ENCODE data around the gene ZNF439.
"Not testable (repeated sequence)": the region's sequence is repeated elsewhere in the genome, so short reads cannot be mapped to it uniquely, and the experiment has no call there.

The ZNF439 gene

DNA sequence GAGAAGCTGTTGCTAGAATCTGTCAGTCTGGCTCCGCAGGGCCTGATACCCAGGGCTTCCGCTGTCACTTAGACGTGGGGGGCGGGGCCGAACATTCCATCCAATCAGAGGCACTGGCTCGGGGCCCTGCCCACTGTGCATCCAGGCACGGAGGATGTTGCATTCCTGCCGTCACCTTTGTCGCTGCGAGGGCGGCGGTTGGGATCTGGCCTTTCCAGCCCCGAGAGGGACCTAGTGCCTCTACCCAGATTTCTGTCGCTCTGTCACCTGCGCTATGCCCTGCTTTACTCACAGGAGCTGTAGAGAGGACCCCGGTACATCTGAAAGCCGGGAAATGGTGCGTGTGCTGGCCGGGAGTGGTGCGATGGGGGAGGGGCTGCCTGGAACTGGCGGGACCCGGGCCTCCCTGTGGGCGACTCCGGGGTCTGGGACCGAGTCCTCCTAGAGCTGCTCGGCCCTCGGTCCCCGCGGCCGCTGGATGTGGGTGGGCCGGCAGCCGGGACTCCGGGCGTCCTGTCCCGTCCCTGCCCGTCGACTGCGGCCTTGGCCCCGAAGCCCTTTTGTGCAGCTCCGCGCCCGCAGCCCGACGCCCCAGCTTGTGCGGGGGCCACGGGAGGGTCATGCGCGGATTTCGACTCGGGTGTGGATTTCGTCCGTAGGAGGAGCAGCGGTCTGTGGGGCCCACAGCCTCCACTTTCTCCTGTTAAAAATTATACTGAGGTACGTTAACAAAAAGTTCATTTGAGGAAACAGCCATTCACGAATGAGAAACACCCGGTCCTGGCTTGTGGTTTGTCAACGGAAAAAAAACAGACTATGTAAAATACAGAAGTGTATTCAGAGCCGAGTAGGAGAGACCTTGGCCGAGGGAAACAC is at the start of gene ZNF439:
Gene ZNF439, plus strand, starts transcription at position 133 of the 876 bp plus-strand sequence. Its CDS starts 142 bp downstream, at position 275.
- peak; percentile 87 for DNase-seq (ENCODE audit: low spot score)

DNA sequence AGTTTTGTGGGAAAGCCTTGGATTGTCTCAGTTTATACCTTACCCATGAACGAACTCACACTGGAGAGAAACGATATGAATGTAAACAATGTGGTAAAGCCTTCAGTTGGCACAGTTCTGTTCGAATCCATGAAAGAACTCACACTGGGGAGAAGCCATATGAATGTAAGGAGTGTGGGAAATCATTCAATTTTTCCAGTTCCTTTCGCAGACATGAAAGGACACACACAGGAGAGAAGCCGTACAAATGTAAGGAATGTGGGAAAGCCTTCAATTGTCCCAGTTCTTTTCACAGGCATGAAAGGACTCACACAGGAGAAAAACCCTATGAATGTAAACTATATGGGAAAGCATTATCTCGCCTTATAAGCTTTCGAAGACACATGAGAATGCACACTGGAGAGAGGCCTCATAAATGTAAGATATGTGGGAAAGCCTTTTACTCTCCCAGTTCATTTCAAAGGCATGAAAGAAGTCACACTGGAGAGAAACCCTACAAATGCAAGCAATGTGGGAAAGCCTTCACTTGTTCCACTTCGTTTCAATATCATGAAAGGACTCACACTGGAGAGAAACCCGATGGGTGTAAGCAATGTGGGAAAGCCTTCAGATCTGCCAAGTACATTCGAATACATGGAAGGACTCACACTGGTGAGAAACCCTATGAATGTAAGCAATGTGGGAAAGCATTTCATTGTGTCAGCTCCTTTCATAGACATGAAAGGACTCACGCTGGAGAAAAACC is 42.0 kb upstream of the ZNF439 start:
- DNase-seq (ENCODE audit: low spot score) = no peak

DNA sequence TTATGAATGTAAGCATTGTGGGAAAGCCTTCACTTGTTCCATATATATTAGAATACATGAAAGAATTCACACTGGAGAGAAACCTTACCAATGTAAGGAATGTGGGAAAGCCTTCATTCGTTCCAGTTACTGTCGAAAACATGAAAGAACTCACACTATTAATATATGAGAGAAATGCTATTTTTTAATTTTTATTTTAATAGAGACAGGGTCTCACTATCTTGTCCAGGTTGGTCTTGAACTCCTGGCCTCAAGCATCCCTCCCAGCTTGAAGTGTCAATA is 41.5 kb upstream of the ZNF439 start:
- DNase-seq (ENCODE audit: low spot score) = no peak

DNA sequence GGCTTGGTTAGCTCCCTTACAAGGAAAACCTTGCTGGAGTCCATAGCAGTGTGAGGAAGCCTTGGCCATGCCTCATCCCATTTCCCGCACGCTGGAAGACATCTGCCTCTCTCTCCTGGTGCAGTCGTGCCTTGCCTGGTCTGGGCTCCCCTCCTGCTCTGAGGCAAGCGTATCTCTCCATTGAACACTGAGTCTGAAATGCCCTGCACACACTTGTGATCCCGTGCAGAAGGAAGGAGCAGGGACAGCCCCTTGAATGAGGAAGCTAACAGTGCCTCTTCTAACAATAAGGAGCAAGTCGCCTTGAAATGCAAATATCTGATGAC is 34.9 kb upstream of the ZNF439 start:
- no peak for DNase-seq (ENCODE audit: low spot score)

DNA sequence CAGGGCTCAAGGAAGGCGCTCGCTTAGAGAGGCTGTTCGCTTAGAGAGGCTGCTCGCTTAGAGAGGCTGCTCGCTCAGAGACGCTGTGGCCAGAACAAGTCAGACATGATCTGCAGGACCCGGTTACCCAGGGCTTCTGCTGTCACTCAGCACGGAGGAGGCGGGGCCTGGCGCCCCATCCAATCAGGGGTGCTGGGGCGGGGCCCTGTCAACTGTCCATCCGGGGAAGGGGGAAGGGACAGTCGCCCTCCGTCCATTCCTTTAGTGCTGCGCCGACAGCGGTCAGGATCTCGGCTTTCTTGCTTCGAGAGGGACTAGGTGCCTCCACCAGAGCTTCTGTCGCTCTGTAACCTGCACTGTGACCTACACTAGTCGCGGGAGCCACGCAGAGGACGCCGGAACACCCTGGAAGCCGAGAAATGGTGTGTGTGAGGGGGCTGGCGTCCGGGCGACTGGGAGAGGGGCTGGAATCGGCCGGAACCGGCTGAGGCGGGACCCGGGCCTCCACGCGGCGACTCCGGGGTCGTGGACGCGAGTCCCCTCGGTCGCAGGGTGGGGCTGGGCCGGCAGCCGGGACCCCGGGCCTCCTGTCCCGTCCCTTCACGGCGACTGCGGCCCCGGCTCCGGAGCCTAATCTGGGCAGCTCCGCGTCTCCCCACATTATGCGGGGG is 34.4 kb upstream of the ZNF439 start, which contains the start of gene ZNF440:
Gene ZNF440, plus strand, starts transcription at position 245 of the 671 bp plus-strand sequence. Its CDS starts 175 bp downstream, at position 420.
- DNase-seq (ENCODE audit: low spot score) = peak; percentile 83

DNA sequence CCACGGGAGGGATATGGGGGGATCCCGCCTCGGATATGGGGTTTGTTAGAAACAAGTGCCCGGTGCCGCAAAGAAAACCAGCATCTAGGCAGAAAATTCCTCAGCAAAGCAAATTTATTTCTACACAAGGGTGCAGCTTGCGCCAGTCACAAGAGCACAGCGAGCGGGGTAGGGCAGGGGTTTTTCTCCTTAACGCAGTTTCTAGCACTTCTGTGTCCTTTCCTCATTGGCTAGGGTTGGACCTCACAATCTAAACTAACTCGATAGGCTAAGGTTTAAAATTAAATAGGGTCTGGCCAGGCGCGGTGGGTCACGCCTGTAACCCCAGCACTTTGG is 33.9 kb upstream of the ZNF439 start:
- DNase-seq (ENCODE audit: low spot score) = no peak

DNA sequence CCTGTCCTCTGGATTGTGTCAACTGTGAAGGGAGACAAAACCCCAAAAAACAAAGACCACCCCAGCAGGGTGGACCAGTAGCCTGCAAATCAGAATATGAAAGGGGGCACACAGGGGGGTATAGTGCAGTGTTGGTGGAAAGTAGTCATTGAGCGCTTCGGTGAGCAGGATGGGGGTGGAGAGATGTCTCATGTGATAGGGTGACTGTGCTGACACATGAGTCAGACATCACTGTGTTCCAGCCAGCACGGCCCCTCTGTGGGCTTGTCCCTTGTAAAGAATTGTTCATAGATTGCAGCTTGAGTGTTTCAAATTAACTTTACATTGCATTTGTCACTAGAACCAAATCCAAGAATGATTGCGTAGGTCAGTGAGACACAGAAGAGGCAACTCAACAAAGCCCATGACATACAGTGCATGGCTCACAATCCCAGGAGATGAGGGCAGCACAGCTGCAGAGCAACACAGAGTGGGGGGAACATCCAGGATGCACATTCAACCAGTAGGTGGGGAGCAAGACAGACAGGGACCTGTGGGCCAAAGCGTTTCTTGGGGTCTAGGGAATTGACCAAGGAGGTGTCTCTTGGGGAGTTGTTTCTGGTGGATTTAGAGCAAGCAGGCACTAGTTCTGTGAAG is 26.9 kb upstream of the ZNF439 start:
- DNase-seq (ENCODE audit: low spot score) = no peak

DNA sequence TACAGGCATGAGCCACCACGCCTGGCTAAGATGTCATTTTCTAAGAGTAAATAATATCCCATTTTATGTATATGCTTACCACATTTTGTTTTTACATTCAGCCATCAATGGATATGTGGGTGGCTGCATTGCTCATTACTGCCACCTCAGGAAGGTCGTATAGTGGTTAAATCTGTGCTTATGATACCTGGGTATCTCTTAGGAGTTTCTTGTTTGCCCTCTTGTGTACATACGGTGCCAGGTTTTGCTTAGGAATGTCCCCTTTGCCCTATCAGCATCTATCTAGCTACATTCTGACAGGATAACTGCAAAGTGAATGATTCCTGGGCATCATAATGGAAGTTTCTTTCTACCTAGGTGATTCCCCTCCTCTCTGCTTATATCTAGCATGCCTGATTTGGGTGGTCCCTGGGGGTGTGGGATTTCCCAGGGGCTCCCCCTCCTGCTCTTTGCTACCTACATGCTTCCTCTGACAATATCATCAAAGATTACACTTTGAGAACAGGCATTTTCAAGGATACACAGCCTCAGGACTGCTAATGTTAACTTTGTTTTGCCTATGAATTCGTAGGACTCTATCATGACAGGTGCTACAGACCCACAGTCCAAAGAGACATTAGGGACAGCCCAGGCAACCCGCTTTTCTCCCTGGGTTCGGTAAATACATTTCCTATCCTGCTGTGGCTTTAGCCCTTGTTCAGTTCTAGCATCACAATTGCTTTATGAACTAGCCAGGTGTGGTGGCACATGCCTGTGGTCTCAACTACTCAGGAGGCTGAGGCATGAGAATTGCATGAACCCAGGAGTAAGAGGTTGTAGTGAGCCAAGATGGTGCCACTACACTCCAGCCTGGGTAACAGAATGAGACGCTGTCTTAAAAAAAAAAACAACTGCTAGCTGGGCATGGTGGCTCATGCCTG is 19.3 kb upstream of the ZNF439 start:
- not testable (repeated sequence) for DNase-seq (ENCODE audit: low spot score)

DNA sequence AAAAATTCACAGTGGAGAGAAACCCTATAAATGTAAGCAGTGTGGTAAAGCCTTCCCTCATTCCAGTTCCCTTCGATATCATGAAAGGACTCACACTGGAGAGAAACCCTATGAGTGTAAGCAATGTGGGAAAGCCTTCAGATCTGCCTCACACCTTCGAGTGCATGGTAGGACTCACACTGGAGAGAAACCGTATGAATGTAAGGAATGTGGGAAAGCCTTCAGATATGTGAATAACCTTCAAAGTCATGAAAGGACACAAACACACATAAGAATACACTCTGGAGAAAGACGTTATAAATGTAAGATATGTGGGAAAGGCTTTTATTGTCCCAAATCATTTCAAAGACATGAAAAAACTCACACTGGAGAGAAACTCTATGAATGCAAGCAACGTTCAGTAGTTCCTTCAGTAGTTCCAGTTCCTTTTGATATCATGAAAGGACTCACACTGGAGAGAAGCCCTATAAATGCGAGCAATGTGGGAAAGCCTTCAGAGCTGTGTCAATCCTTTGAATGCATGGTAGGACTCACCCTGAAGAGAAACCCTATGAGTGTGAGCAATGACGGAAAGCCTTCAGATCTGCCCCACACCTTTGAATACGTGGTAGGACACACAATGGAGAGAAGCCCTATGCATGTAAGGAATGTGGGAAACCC is 16.1 kb upstream of the ZNF439 start:
- DNase-seq (ENCODE audit: low spot score) = no peak

DNA sequence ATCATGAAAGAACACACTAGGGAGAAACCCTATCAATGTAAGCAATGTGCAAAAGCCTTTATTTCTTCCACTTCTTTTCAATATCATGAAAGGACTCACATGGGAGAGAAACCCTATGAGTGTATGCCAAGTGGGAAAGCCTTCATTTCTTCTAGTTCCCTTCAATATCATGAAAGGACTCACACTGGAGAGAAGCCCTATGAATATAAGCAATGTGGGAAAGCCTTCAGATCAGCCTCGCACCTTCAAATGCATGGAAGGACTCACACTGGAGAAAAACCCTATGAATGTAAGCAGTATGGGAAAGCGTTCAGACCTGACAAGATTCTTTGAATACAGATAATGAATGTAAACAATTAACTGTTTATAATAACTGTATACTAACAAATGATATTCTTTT is 15.0 kb upstream of the ZNF439 start:
- no peak for DNase-seq (ENCODE audit: low spot score)

DNA sequence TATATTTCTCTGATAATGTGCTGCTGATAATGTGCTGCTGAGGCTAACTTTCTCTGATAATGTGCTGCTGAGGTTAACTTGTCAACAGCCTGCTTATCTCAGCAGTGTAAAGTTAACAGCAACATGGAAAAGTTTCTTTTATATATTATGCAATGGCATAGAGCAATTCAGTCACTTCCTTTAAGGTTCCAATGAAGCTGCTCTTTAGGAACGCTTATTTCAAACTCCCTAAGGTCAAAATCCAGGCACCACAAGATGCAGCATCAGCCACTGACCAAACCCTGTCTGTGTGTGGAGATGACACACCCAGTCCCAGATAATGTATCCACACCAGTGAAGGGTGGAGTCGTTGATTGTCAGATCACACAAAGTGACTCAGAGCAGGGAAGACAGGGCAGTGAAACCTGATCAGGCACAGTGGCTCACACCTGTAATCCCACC is 12.9 kb upstream of the ZNF439 start:
- DNase-seq (ENCODE audit: low spot score) = not testable (repeated sequence)

DNA sequence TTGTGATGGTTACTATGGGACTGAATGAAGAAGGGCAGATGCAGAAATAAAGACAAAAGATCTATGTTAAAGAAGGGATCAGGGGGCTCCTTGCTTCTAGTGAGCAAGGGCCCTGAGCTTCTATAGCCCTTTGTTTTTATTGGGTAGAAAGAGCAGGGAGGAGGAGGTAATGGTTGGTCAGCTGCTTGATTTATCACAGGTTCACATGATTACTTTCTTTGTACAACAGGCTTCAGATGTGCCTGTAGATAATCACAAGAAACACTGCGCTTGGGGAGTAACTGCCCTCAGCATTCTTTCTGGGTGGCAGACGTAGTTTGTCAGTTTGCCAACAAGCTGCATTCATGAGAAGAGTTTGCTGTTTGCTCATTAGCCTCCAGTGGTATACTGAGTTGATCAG is 4.8 kb upstream of the ZNF439 start:
- DNase-seq (ENCODE audit: low spot score) = no peak

DNA sequence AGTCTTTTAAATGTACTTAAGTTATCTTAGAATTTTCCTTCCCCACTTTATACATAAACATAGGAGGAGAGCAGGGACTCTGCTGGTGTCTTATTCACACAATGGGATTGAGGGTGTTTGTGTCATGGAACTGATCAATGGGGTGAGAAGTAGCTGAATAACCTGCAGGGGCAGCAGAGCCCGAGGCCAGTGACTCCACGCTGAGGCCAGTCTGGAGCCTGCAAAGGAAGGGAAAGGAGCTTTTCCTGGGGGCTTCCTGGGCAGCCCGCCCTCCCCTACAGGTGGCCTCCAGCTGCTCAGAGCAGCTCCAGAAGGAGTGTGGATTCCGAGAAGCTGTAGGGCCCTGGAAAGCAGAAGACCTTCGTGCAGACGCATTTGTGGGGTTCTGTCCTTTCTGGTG is 911 bp upstream of the ZNF439 start:
- not testable (repeated sequence) for DNase-seq (ENCODE audit: low spot score)

DNA sequence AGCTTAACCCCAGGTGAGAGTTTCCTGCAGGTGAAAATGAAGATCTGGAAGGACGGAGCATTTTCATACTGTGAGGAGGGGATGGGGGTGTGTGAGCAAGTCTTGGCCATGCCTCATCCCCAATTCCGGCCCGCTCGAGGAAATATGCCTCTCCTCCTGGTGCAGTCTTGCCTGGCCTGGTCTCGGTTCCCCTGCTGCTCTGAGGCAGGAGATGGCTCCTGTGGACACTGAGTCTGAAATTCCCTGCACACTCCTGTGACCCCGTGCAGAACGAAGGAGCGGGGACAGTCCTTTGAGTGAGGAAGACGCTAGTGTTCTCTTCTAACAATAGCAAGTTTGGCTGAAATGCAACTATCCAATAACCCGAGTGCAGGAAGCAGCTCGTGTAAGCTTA is 329 bp upstream of the ZNF439 start:
- no peak for DNase-seq (ENCODE audit: low spot score)

DNA sequence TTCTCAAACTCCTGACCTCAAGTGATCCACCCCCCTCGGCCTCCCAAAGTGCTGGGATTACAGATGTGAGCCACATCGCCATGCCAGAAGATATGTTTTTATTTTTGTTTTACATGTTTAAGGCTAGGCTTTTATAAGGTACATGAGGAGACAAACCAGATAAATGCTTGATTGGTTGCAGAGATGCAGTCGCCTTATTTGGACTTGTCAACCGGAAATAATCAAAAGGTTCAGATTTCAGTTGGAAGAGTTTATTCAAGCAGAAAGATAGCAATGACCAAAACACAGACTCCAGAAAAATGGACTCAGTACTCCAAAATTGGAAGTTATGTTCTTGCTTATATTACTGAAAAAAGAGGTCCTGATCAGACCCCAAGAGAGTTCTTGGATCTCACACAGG is 1.8 kb downstream of the ZNF439 start:
- DNase-seq (ENCODE audit: low spot score) = not testable (repeated sequence)

DNA sequence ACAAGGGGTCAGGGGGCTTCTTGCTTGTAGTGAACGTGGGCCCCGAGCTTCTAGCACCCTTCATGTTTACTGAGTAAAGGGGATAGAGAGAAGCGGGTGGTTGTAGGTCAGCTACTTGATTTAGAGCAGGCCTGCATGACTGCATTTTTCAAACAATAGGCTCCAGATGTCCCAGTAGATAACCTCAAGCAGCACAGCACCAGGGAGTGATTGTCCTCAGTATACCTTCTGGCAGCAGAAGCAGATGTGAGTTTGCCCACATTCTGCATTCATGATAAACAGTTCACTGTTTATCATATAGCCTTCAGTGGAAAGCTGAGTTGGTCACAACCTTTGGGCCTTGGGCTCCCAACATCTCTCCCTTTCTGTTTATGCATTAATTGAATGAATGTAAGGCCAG is 4.8 kb downstream of the ZNF439 start:
- DNase-seq (ENCODE audit: low spot score) = no peak

DNA sequence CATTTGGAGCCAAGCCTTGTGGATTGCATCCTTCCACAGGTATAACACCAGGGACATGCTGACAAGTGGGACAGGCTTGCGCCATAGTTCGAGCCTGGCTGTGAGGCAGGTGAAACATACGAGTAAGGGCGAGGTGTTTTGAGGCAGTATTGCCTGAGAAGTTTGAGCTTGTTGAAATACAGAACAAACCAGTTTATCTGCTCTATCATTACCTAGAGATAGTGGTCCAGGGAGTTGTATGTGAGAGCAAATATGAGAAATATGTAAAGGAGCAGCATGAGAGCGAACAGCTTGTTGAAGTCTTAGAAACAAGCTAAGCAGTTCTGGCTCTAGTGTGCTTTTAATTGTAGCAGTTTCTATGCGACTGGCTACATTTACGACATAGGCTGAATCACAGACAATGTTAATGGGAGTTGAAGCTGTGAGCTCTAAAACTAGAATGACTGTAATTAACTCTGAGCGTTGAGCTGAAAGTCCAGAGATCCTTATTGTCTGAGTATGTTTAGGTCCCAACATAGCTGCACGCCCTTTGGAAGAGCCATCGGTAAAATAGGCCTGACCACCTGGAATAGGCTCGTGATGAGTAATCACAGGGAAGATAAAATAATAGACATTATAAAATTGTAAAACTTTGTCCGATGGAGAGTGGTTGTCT is 8.2 kb downstream of the ZNF439 start:
- no peak for DNase-seq (ENCODE audit: low spot score)

DNA sequence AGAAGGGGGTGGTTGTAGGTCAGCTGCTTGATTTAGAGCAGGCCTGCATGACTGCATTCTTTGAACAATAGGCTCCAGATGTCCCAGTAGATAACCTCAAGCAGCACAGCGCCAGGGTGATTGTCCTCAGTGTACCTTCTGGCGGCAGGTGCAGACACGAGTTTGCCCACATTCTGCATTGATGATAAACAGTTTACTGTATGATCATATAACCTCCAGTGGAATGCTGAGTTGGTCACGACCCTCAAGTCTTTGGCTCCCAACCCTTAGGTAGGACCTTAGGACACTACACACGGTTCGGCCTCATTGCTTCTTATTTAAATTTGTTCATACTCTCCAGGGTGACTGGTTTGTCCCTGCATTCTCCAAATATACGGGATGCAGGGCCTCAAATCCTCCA is 12.2 kb downstream of the ZNF439 start:
- no peak for DNase-seq (ENCODE audit: low spot score)

DNA sequence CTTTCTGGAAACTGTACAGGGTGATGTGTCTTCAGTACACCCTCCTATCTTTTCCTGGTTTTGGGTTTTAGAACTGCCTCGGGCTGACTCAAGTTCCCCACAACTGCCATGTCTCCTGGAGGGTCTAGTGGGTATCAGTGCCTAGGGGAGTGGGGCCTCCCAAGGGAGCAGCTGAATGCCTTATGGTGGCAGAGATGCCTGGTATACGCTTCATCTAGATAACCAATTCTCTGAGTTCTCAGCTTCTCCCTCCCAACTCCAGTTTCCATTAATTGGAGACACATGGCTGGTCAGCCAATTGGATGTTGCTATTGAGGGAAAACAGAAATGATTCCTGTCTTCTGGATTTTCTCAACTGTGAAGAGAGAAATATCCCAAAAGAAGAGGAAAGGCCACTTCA is 12.8 kb downstream of the ZNF439 start:
- DNase-seq (ENCODE audit: low spot score) = no peak

DNA sequence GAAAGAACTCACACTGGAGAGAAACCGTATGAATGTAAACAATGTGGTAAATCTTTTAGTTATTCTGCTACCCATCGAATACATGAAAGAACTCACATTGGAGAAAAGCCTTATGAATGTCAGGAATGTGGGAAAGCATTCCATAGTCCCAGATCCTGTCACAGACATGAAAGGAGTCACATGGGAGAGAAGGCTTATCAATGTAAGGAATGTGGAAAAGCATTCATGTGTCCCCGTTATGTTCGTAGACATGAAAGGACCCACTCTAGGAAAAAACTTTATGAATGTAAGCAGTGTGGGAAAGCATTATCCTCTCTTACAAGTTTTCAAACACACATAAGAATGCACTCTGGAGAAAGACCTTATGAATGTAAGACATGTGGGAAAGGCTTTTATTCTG is 19.2 kb downstream of the ZNF439 start:
- not testable (repeated sequence) for DNase-seq (ENCODE audit: low spot score)

All from CD4-positive, alpha-beta T cell treated with Interleukin-2 at 100 ng/mL for 4 hours (primary cell).